A673 (cell line): ENCODE measurements around the gene MYO18A.

Experiments
- CTCF ChIP-seq: fragments of 300-800, 200-600 bp; sonication (generic); conservative IDR thresholded peaks from 2 replicates; pipeline ENCODE4 v1.5.1; 2017; ENCODE audit warnings: low read depth, mild to moderate bottlenecking, antibody characterized with exemption, low read length, moderate library complexity, mixed read lengths
- EZH2 ChIP-seq: fragments of 200-600 bp; sonication (generic); IDR thresholded peaks from 2 replicates; pipeline ENCODE4 v1.6.1; 2017; ENCODE audit warnings: borderline replicate concordance, low read depth, mild to moderate bottlenecking, mixed read lengths, antibody characterized with exemption, low read length; ENCODE audit not compliant: poor library complexity, severe bottlenecking

- TF ChIP-seq CTCF (no peak), EZH2 (no peak)
These were observed 43.0 kb downstream of the MYO18A start for GRCh38 chr17:29136998-29137730.
